ENCODE results near the gene OXNAD1. TPM values are rescaled to one million over a fixed set of nuclear protein-coding genes. Genes with fewer than 3 reads are reported as not detected.

The OXNAD1 gene
- total RNA-seq, 1 donor from 2014 or later: 17.6 TPM

DNA sequence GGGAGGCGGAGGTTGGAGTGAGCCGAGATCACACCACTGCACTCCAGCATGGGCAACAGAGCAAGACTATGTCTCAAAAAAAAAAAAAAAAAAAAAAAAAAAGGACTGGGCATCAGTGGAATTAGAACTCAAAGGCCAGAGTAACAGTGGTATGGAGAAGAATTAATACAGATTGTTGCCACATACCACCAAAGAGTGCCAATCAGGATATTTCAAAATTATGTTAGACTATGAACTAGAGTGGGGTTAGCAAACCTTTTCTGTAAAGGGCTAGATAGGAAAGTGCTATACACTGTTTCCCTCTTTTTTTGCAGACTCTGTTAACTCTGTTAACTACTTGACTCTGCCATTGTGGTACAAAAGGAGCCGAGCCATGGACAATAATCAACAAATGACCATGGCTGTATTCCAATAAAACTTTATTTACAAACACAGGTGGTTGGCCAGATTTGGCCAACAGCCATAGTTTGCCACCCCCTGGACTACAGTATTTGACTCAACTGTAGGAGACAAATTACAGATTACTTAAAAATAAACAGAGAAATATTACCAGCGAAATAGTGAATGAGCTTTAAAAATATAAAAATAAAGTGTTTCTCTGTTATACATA is 28.9 kb upstream of the OXNAD1 start:
- TF ChIP-seq, protein P1, sequence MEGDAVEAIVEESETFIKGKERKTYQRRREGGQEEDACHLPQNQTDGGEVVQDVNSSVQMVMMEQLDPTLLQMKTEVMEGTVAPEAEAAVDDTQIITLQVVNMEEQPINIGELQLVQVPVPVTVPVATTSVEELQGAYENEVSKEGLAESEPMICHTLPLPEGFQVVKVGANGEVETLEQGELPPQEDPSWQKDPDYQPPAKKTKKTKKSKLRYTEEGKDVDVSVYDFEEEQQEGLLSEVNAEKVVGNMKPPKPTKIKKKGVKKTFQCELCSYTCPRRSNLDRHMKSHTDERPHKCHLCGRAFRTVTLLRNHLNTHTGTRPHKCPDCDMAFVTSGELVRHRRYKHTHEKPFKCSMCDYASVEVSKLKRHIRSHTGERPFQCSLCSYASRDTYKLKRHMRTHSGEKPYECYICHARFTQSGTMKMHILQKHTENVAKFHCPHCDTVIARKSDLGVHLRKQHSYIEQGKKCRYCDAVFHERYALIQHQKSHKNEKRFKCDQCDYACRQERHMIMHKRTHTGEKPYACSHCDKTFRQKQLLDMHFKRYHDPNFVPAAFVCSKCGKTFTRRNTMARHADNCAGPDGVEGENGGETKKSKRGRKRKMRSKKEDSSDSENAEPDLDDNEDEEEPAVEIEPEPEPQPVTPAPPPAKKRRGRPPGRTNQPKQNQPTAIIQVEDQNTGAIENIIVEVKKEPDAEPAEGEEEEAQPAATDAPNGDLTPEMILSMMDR (IDR thresholded peaks at IDR 0.05; ENCODE audit: insufficient read depth, low read length, severe bottlenecking): no peak
- no peak for DNase-seq (ENCODE audit: low read depth)
- no peaks in the 10 kb centered on the region for H3K36me3 ChIP-seq (ENCODE audit: control insufficient read depth, insufficient read depth, low read length)
- no peak for FAIRE-seq
- H3K4me3 ChIP-seq (ENCODE audit: low read depth, low read length): no peak overlapping the region
- no peaks in the 10 kb centered on the region for H3K27me3 ChIP-seq (ENCODE audit: control insufficient read depth, insufficient read depth, low read length)

DNA sequence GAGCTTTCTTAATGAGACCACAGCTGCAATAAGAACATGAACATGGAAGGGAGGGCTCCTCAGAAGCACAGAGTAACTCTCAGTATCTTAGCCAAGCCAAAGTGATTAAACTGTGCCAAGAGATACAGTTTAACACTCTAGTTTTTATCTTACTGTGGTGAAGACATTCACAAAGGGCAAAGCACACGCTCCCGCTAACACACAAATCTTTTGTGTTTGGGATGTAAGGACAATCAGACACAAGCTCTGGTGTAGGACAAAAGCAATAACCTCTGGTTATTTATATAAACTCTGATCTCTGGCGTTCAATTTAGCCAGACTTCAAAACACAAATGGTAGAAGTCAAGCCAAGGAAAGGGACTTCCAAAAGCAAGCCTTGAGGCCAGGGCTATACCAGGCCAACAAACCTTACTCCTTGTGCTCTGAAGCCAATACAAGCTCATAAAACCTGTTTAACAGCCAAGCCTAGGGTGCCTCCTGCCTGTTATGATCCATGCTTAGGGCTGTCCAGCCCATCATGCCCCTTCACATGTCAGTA is 28.1 kb upstream of the OXNAD1 start:
- TF ChIP-seq, protein P1 (IDR thresholded peaks at IDR 0.05; ENCODE audit: insufficient read depth, low read length, severe bottlenecking): no peak
- FAIRE-seq (no peak), DNase-seq (ENCODE audit: low read depth) (no peak)
- H3K4me3 ChIP-seq (ENCODE audit: low read depth, low read length): no peak overlapping the region
- H3K36me3 ChIP-seq (ENCODE audit: control insufficient read depth, insufficient read depth, low read length): no peaks in the 10 kb centered on the region
- H3K27me3 ChIP-seq (ENCODE audit: control insufficient read depth, insufficient read depth, low read length): no peaks in the 10 kb centered on the region

DNA sequence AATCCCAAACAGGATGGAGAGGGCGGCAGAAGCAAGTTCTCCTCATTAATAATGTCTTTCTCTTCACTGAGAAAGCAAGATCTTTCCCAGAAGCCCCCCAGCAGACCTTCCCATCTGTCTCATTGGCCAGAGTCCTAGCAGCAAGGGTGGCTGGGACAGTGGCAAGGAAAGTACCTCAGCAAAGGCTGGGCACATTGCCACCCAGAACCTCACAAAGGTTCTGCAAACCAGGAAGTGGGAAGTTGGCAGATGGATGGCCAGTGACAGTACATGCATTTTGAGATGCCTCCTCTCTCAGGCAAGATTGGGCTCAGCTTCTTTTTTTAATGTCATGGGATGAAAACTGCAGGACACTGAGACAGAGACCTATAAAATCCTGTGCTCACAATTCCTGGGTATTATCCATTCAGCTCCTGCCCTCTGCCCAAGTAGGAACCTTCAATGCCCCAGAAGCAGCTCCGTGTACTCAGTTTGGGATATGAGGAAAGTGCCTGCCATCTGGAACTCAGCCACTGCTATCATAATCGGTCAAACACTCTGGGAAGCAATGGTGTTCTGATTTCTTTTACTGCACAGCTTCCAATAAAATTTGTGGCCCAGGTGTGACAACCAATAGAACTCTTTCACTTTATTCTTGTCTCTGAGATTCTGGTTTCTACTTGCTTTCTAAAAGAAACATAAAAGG is 25.8 kb upstream of the OXNAD1 start:
- TF ChIP-seq, protein P1 (IDR thresholded peaks at IDR 0.05; ENCODE audit: insufficient read depth, low read length, severe bottlenecking): no peak
- no peaks in the 10 kb centered on the region for H3K27me3 ChIP-seq (ENCODE audit: control insufficient read depth, insufficient read depth, low read length)
- H3K4me3 ChIP-seq (ENCODE audit: low read depth, low read length): no peak overlapping the region
- no peaks in the 10 kb centered on the region for H3K36me3 ChIP-seq (ENCODE audit: control insufficient read depth, insufficient read depth, low read length)
- DNase-seq (ENCODE audit: low read depth): no peak
- FAIRE-seq: no peak

DNA sequence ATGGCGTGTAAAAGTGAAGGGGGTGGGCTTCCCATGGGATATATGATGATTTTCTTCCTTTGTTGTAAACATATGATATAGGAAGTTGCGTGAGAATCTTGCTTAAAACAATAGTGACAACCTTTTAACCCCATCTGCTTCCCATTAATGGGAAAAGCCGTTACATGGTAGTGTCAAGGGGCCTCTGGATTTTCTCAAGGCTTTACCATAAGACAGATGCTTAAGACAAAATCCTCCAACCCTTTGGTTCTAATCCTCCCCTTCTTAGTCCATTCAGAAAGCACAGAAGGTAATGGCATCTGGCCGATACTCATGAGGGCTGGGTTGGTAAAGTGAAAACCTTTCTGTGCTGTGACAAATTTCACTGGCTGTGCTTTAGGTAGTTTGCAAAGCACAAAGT is 25.2 kb upstream of the OXNAD1 start:
- FAIRE-seq (no peak), DNase-seq (ENCODE audit: low read depth) (no peak)
- Histone ChIP-seq H3K36me3 (ENCODE audit: control insufficient read depth, insufficient read depth, low read length) (no peaks in the 10 kb centered on the region), H3K27me3 (ENCODE audit: control insufficient read depth, insufficient read depth, low read length) (no peaks in the 10 kb centered on the region), H3K4me3 (ENCODE audit: low read depth, low read length) (no peak overlapping the region)
- TF ChIP-seq, protein P1 (IDR thresholded peaks at IDR 0.05; ENCODE audit: insufficient read depth, low read length, severe bottlenecking): no peak

DNA sequence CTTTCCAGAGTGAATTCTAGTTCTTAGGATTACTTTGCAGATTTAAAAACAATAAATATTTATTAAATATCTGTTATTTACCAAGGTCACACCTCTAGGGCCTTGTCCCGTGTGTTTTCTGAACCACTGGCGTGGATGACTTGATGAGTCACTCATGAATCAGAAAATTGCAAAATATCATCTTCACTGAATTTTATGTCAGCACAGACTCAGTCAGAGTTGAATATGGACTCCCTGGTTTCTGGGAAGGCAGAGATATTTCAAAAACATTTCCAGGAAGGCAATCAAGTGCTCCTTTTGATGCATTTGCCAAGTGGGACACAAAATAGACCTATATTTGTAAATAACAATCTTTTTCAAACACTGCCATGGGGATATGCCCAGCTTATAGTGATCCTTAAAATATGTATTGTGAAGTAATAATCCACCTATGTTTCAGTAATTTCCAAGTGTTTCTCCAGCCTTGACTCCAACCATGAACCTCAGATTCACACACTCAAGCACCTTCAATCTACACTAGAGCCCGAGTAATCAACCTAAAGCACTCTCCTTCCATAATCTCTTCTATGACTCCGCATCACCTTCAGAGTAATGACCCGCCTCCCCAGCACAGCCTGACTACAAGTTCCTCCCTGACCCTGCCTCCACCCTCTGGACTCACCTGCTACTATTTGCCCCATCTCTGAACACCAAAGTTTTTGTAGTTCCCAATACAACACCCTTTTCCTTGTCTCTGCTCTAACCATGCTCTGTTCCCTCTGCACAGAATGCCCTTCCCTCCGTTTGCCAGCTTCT is 24.6 kb upstream of the OXNAD1 start:
- peak; percentile 87 for DNase-seq (ENCODE audit: low read depth)
- FAIRE-seq: peak; percentile 32

More for the DNA sequence above, 24.6 kb upstream of the OXNAD1 start:
- TF ChIP-seq, protein P1 (IDR thresholded peaks at IDR 0.05; ENCODE audit: insufficient read depth, low read length, severe bottlenecking): no peak
- Histone ChIP-seq H3K27me3 (ENCODE audit: control insufficient read depth, insufficient read depth, low read length) (no peaks in the 10 kb centered on the region), H3K36me3 (ENCODE audit: control insufficient read depth, insufficient read depth, low read length) (no peaks in the 10 kb centered on the region), H3K4me3 (ENCODE audit: low read depth, low read length) (no peak overlapping the region)
